CD4-positive, alpha-beta T cell treated with Interleukin-6 at 100 ng/mL for 8 hours (primary cell): Measurements from ENCODE around the gene SH3PXD2B.
"Not testable (repeated sequence)": the region's sequence is repeated elsewhere in the genome, so short reads cannot be mapped to it uniquely, and the experiment has no call there.

Experiments
- DNase-seq: peaks from one replicate; pipeline ENCODE4 v3.0.0-alpha.2; 2020; ENCODE audit warnings: mixed read lengths, low spot score

Gene SH3PXD2B

GRCh38 chr5:172365948-172366608 lies 88.2 kb downstream of the SH3PXD2B start:
- no peak for DNase-seq

- DNase-seq: no peak
Observed at GRCh38 chr5:172364773-172365172, 89.6 kb downstream of the SH3PXD2B start.

GRCh38 chr5:172362755-172363154 lies 91.6 kb downstream of the SH3PXD2B start:
- DNase-seq: no peak

DNA sequence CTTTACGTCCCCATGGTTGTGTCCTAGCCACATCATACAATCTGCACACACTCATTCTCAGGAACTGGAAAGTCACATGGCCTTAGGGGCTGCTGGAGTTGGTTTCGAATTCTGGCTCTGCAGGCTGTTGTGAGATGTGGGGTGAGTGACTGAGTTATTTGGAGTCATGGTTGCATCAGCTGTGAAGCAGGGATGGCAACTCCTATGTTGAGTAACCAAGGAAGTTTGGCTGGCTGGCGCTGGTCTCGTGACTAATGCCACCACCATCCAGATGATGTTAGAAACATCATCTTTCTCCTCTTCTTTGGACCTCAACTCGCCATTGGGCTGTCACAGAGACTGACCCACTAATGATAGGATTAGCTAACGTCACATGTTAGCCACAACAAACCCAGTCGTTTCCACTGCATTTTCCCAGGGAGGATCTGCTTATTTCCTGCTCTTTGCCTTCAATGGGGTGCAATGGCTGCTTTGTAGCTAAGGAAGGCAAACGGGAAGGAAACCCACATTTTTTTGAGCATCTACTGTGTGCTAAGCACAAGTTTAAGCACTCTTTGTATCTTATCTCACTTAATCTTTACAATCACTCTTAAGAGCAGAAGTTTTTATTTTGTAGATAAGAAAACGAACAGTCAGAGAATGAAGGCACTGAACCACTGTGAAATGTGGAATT lies 92.6 kb downstream of the SH3PXD2B start:
- no peak for DNase-seq

DNA sequence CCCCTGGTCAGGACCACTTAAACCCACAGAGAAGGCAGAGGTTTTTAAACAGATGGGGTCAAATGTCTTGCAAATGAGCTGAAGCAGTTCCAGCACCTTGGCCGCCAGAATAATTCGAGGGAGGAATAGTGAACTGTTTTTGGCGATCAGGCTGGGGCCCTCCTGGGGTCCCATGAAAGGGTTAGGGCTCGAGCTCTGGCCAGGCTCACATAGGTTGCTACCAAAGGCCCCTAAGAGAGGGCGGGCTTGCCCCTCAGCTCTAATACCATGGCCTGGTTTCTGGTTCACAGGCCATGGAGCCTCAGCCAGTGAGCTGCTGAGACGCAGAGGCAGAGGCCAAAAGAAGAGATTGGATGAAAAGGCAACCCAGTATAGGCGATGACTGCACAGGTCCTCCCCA lies 96.0 kb downstream of the SH3PXD2B start:
- DNase-seq: no peak

DNA sequence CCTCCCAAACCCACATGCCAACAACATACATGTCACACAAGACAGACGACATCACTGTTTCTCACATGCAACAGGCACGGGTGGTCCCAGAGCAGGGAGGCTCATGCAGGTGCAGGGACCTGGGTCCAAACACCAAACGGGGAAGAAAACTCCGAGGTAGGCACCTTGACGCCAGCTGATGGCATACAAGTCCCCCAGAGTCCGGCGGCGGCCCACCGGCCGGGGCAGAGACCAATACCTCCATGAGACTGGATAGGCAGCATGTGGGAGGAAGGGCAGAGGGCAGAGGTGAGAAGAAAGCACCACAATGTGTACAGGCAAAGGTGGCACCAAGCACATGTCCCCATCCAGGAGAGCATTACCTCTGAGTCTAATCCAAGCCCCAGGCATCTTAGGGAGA lies 97.8 kb downstream of the SH3PXD2B start:
- DNase-seq: no peak

GRCh38 chr5:172356047-172356446 lies 98.3 kb downstream of the SH3PXD2B start:
- DNase-seq: no peak

DNA sequence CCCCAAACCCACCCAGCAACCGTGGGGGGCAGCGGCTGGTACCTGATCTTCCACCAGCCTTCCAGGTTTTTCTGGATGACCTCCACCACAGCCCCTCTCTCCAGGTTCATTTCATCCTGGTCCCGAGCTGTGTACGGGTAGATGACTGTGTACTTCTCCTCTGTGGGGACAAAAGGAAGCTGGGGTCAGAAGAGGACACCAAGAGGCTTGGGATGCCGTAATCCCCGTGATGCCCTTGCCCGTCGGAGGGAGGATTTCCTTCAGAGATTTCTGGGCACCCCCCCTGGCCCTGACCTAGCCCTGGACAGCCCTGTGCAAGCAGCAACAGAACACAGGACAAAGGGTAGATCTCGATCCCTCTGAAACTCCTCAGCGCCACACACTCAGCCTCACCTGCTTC lies 100.5 kb downstream of the SH3PXD2B start:
- no peak for DNase-seq

DNA sequence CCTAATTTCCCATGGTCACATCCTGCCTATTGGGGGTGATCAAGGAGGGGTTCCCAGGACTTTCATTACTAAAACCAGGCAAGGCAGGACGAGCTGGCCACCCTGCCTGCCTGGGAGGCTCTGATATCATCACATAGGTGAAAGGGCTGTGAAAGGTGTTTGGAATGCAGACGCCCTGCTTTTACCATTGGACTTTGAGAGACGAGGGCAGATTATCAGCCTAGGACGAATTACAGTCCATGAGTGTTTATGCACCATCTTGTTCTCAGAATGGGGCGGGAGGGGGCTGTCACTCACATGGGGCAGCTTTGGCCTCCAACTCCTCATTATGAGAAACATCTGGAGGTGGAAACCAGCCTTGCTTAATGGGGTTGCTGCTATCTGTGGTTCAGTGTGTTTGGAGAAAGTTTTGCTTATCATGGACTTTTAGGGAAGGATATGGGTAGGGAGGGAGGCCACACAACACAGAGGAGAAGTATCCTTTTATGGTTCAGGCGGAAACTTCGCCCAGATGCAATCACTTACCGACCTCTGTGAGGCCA lies 101.0 kb downstream of the SH3PXD2B start:
- DNase-seq: no peak

- DNase-seq: not testable (repeated sequence)
Observed at GRCh38 chr5:172352526-172352925, 101.8 kb downstream of the SH3PXD2B start.

DNA sequence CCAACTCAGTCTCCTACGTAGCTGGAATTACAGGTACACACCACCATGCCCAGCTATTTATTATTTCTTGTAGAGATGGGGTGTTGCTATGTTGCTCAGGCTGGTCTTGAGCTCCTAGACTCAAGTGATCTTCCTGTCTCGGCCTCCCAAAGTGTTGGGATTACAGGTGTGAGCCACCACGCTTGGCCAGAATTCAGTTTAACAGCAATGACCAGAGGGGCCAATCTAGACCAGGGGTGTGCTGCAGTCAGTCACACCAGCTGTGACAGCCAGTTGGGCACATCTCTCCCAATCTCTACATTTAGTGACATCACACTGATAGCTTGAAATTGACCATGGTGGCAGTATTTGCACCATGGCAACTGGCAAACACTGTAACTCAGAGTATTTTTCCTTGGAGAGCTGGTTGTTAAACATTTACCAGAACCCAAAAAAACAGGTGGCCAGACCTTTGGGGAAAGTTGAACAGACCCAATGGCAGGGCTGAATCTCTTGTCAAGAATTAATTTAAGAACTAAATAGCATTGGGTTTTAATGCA lies 103.0 kb downstream of the SH3PXD2B start:
- DNase-seq: no peak

GRCh38 chr5:172350212-172351181 lies 103.8 kb downstream of the SH3PXD2B start:
- DNase-seq: no peak

GRCh38 chr5:172348733-172349132 lies 105.6 kb downstream of the SH3PXD2B start:
- not testable (repeated sequence) for DNase-seq

DNA sequence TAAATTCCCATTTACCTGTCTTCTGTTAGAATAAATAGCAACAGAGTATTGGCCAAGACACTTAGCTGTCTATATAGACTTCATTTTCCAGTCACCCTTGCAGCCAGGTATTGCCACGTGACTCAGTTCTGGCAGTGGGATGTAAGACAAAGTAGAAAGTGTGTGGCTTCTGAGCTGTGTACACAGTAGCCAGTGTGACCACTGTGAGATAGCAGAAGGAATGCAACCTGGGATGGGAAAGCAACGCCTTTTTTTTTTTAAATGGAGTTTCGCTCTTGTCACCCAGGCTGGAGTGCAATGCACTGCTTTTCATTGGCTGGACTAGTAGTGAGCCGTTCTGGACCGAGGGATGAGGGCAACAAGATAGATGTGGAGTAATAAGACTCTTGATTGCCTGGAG lies 106.2 kb downstream of the SH3PXD2B start:
- DNase-seq: no peak

GRCh38 chr5:172347496-172348052 lies 106.8 kb downstream of the SH3PXD2B start:
- DNase-seq: no peak

- no peak for DNase-seq
Observed at GRCh38 chr5:172345881-172346280, 108.4 kb downstream of the SH3PXD2B start.

GRCh38 chr5:172344855-172345409 lies 109.4 kb downstream of the SH3PXD2B start:
- DNase-seq: no peak

DNA sequence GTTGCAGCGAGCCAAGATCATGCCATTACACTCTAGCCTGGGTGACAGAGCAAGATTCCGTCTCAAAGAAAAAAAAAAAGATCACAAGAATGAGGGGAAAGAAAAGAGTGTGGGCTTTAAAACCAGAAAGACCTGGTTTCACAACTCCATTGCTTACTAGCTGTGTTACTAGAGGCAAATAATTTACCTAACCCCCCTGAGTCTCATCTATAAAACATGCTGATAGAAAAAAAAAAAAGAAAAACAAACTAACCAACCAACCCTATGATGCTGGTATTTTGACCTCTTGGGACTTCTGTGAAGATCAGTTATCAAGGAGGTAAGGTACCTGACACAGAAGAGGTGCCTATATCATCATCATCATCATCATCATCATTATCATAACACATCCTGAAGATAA lies 110.6 kb downstream of the SH3PXD2B start:
- DNase-seq: no peak

GRCh38 chr5:172342918-172343317 lies 111.4 kb downstream of the SH3PXD2B start:
- no peak for DNase-seq

DNA sequence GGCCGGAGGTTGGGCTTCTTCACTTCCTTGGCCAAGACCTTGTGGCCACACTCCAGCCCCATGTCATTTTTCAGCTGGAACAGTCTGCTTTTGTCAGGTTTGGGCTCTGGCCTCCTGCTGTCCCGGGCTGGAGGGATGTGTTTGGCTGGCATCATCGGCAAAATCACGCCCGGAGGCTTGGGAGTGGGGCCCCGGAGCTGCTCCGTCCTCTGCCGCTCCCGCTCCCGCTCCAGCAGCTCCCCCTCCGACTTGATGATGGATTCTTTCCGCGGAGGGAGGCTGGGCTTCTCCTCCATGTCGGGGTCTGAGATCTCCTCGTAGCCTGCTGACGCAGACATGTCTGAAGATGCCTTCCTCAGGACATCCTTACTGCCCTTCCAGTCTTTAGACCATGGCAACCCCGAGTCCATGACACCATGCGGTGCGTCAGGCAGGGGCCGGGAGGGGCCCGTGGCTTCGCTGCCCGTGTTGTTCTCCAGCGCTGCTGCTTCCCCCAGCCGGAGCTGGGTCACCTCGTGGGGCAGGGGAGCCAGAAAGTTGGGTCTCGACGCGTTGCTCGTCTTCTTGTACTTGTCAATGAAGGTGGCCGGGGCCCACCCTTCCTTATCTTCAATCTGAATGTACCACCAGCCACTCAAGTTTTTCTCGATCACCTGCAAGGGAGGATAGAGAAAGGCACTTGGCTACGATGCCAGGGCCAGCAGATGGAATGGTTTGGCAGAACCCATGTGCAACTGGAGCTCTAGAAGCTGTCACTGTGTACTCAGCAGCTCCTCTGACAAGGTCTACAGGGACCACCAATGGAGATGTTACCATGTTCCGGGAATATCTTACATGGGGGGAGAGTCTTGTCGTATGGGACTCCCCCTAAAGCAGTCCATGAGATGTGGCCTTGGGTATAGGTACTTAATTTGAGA lies 114.8 kb downstream of the SH3PXD2B start:
- no peak for DNase-seq
